Liver (tissue), 3 donors: ENCODE data around the gene RTN4IP1.

Source experiments
- CTCF ChIP-seq: fragments of 150-350 bp; IDR thresholded peaks from 2 replicates; pipeline ENCODE4 v1.5.1; 2017; ENCODE audit warnings: improper control_type of control experiment, low read depth, low read length; ENCODE audit not compliant: missing input control
- EGR1 ChIP-seq, 2 donors: IDR thresholded peaks; 2 replicates each; pipeline ENCODE4 v1.6.1; 2016 to 2018; ENCODE audit warnings: antibody characterized with exemption in 2 of 2, low read depth in 2 of 2
- GABPA ChIP-seq, 2 donors: IDR thresholded peaks in 1 of 2; conservative IDR thresholded peaks in 1 of 2; 2 replicates each; pipeline ENCODE4 v1.6.1; 2016; ENCODE audit warnings: antibody characterized with exemption in 2 of 2, mild to moderate bottlenecking in 1 of 2, moderate library complexity in 1 of 2
- MAX ChIP-seq: IDR thresholded peaks from 2 replicates; pipeline ENCODE4 v1.6.1; 2016; ENCODE audit warnings: antibody characterized with exemption
- NR2F2 ChIP-seq: IDR thresholded peaks from 2 replicates; pipeline ENCODE4 v1.6.1; 2016; ENCODE audit warnings: antibody characterized with exemption
- REST ChIP-seq: IDR thresholded peaks from 2 replicates; pipeline ENCODE4 v1.6.1; 2016; ENCODE audit warnings: antibody characterized with exemption, mild to moderate bottlenecking
- SP1 ChIP-seq: IDR thresholded peaks from 2 replicates; pipeline ENCODE4 v1.6.1; 2018; ENCODE audit warnings: antibody characterized with exemption, mild to moderate bottlenecking
- YY1 ChIP-seq: IDR thresholded peaks from 2 replicates; pipeline ENCODE4 v1.6.1; 2016; ENCODE audit warnings: antibody characterized with exemption, mild to moderate bottlenecking
- donor health status: healthy.
- donor health status: healthy.

GRCh38 chr6:106547601-106548453 is 81.5 kb downstream of the RTN4IP1 start:
- TF ChIP-seq REST: no peak
- no peak for TF ChIP-seq CTCF
- no peak for TF ChIP-seq SP1
- TF ChIP-seq MAX: no peak
- no peak for TF ChIP-seq EGR1 (IDR thresholded peaks at IDR 0.05; ENCODE audit: low read depth in 2 of 2)
- TF ChIP-seq NR2F2: no peak
- no peak for TF ChIP-seq YY1
- TF ChIP-seq GABPA (IDR thresholded peaks at IDR 0.05 in 1 of 2, conservative IDR thresholded peaks at IDR 0.05 in 1 of 2): no peak
